Muscle layer of colon (tissue), 2 donors: Measurements from ENCODE around the gene RET.

ENCODE experiments used
- H3K27ac ChIP-seq: one replicate; pipeline ENCODE4 v1.7.0; 2013; ENCODE audit warnings: low read depth, mild to moderate bottlenecking, low read length, moderate library complexity
- H3K27me3 ChIP-seq, 2 donors: one replicate each; pipeline ENCODE4 v1.7.0; 2013; ENCODE audit warnings: low read length in 2 of 2, mild to moderate bottlenecking in 2 of 2; ENCODE audit not compliant: insufficient read depth in 2 of 2, control insufficient read depth in 1 of 2
- H3K36me3 ChIP-seq: one replicate; pipeline ENCODE4 v1.7.0; 2013; ENCODE audit warnings: mild to moderate bottlenecking, low read length; ENCODE audit not compliant: insufficient read depth
- H3K4me1 ChIP-seq: one replicate; pipeline ENCODE4 v1.7.0; 2013; ENCODE audit warnings: mild to moderate bottlenecking, low read length; ENCODE audit not compliant: insufficient read depth
- H3K4me3 ChIP-seq, 2 donors: one replicate each; pipeline ENCODE4 v1.7.0; 2013; ENCODE audit warnings: low read length in 2 of 2, low read depth in 1 of 2, mild to moderate bottlenecking in 1 of 2, moderate library complexity in 1 of 2
- H3K9ac ChIP-seq: one replicate; pipeline ENCODE4 v1.7.0; 2013; ENCODE audit warnings: low read length
- H3K9me3 ChIP-seq: one replicate; pipeline ENCODE4 v1.7.0; 2013; ENCODE audit warnings: mild to moderate bottlenecking, low read length
- donor health status: abdominal sarcoma.
- donor health status: Adenocarcinoma of cecum.

Gene RET

DNA sequence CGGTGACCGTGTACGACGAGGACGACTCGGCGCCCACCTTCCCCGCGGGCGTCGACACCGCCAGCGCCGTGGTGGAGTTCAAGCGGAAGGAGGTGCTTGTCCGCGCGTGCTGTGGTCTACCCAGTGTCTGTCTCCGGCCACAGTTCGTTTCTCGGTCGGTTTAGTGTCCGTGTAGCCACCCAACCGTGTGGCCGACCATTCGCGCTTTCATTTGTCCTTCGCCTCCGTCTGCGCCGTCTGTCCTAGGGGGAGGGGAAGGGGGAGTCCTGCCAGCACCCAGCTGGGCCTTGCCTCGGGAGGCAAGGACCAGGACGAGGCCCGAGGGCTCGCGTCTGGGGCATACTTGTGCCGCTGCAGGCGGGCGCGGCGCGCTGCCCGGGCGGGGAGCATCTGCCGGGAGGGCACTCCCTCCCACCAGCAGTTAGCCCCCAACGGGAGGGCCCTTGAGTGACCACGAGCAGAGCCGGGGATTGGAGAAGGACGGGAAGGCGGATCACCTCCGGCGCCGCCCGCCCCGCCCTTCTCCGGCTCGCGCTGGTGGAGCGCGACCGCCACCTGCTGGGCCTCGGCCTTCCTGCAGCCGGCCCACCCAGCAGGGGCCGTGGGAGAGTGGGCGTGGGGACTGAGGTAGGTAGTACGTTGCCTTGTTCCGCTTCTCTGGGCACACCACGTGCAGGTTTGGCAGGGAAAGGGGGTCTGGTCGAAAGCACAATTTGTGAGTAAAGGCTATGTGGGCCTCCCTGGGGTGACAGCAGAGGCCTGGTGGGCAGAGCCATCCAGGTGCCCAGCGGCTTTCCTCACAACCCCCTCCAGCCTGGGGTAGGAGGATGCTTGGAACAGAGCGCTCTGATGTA is 28.5 kb downstream of the RET start:
- peak overlapping the region; percentile 10 for H3K27ac ChIP-seq
- no peaks in the 10 kb centered on the region for H3K36me3 ChIP-seq
- H3K4me3 ChIP-seq: peak overlapping the region; percentile 17 to 74
- peaks cover 3% of the 10 kb centered on the region for H3K4me1 ChIP-seq
- no peaks in the 10 kb centered on the region for H3K9me3 ChIP-seq
- no peak overlapping the region for H3K9ac ChIP-seq
- peaks cover 0 to 9% of the 10 kb centered on the region in 2 donors for H3K27me3 ChIP-seq

DNA sequence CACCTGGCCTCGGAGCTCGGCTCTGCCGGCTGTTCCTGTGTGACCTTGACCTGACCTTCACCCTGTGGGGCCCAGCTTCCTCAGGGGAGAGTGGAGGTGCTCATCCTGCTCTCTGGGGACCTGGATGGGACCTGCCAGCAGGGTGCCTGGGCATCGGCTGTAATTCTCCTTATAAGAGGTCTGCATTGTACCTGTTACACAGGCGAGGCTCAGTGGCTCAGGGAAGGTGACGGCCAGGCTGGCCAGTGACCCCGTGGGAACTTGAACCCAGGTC is 29.0 kb downstream of the RET start:
- Histone ChIP-seq H3K27ac (no peak overlapping the region), H3K36me3 (no peaks in the 10 kb centered on the region), H3K27me3 (peaks cover 0 to 9% of the 10 kb centered on the region in 2 donors), H3K4me3 (no peak overlapping the region), H3K9ac (no peak overlapping the region), H3K4me1 (peaks cover 3% of the 10 kb centered on the region), H3K9me3 (no peaks in the 10 kb centered on the region)

DNA sequence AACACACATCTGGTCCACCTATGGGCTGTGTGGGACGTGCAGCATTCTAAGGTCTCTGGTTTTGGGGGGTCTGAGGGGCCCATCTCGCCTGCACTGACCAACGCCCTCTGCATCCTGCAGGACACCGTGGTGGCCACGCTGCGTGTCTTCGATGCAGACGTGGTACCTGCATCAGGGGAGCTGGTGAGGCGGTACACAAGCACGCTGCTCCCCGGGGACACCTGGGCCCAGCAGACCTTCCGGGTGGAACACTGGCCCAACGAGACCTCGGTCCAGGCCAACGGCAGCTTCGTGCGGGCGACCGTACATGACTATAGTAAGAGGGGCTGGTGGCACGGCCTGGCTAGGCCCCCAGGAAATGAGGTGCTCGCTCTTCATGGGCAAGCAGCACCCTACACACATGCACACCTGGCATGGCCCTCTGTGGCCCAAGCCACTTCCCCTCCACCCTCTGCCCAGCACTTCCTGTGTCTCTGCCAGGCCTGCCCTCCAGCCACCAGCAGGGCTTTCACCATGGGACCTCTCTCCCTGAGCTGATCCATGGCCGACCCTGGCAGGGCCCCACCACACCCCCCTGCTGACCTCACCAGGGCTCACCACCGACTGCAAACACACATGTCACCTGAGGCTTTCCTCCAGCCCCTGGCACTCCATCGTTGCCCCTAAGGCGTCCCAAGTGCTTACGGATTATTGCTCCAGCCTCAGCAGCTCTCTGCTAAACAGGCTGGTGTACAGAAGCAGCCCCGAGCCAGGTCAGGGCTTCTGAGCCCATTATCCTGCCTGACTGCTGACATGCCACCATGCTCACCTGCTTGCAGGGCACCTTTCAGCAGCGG is 29.6 kb downstream of the RET start:
- no peak overlapping the region for H3K9ac ChIP-seq
- no peak overlapping the region for H3K4me3 ChIP-seq
- peaks cover 0 to 9% of the 10 kb centered on the region in 2 donors for H3K27me3 ChIP-seq
- H3K27ac ChIP-seq: no peak overlapping the region
- H3K9me3 ChIP-seq: no peaks in the 10 kb centered on the region
- H3K4me1 ChIP-seq: peaks cover 3% of the 10 kb centered on the region
- H3K36me3 ChIP-seq: no peaks in the 10 kb centered on the region

DNA sequence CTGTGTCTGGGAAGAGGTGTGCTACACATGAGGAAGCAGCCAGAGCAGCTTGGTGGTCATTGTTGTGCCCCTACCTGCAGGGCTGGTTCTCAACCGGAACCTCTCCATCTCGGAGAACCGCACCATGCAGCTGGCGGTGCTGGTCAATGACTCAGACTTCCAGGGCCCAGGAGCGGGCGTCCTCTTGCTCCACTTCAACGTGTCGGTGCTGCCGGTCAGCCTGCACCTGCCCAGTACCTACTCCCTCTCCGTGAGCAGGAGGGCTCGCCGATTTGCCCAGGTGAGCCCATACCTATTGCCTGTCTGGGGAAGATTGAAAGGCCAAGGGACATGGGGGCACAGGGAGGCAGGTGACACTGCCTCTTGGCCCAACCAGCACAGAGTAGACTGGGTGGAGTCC is 32.1 kb downstream of the RET start:
- H3K27me3 ChIP-seq: no peaks in the 10 kb centered on the region
- H3K9ac ChIP-seq: no peak overlapping the region
- H3K27ac ChIP-seq: no peak overlapping the region
- no peaks in the 10 kb centered on the region for H3K36me3 ChIP-seq
- H3K4me1 ChIP-seq: peaks cover 3% of the 10 kb centered on the region
- no peak overlapping the region for H3K4me3 ChIP-seq
- H3K9me3 ChIP-seq: no peaks in the 10 kb centered on the region

DNA sequence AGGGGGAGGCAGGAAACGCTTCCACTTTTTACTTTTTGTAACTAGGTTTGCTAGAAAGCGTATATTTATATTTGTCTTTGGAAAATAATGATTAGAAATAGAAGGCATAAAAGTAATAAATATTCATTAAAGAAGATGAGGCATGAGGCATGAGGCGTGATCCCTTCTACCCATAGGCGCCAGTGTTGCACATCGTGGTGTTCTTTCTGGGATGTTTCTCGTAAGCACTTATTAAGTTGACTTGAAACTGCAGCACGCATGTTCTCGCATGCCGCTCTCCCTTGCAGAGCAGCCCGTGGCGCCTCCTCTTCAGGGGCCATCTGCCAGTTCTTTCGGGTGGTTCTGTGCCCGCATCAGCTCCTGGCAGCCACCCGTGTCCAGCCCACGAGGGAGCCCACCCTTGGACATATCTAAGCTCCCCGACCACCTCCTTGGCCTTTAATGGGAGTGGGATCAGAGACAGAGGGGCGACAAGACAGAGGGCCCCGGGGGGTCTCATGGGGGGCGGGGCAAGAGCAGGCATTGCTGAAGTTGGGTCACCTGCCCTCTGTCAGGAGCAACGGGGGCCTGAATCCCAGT is 32.9 kb downstream of the RET start:
- Histone ChIP-seq H3K4me3 (no peak overlapping the region), H3K9me3 (no peaks in the 10 kb centered on the region), H3K9ac (no peak overlapping the region), H3K36me3 (no peaks in the 10 kb centered on the region), H3K4me1 (peaks cover 3% of the 10 kb centered on the region), H3K27me3 (no peaks in the 10 kb centered on the region), H3K27ac (no peak overlapping the region)

DNA sequence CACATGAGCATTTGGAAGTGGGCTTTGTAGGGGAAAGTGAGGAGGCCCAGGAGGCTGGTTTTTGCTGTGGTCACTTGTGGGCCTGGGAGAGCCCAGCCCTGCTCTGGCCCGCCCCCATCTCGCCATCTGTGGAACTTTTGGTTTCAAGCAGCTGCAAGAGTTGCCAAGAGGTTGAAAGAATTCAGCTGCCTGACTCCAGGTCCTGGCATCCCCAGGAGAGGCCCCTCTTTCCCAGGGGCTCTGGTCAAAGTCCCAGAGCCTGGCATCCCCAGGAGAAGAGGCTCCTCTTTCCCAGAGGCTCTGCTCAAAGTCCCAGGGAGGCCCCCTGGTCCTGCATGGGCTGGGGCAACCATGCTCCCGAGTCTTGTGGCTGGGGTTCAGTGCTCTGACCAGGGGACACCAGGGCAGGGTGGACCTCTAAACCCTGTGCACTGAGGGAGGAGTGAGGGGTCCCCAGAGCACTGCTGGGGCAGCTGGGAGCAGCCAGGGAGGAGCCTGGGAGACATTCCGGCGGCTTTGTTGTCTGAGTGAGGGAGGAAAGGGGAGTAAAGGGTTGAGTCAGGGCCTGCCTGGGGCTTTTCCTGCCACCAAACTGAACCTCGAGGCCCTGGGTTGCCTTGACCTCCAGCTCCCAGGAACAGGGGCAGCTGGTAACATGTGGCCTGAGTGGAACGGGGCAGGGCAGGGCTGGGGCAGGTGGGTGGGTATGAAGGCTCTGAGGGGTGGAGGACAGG is 33.6 kb downstream of the RET start:
- H3K27me3 ChIP-seq: no peaks in the 10 kb centered on the region
- no peaks in the 10 kb centered on the region for H3K9me3 ChIP-seq
- H3K4me3 ChIP-seq: no peak overlapping the region
- no peaks in the 10 kb centered on the region for H3K36me3 ChIP-seq
- H3K27ac ChIP-seq: no peak overlapping the region
- H3K9ac ChIP-seq: no peak overlapping the region
- peaks cover 3% of the 10 kb centered on the region for H3K4me1 ChIP-seq

DNA sequence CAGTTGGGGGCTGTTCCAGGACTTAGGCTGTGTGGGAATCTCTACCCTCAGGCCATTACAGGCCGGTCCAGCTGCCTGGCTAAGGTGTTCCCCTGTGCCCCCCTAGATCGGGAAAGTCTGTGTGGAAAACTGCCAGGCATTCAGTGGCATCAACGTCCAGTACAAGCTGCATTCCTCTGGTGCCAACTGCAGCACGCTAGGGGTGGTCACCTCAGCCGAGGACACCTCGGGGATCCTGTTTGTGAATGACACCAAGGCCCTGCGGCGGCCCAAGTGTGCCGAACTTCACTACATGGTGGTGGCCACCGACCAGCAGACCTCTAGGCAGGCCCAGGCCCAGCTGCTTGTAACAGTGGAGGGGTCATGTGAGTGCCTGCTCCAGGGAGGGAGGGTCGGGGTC is 34.2 kb downstream of the RET start:
- Histone ChIP-seq H3K27me3 (no peaks in the 10 kb centered on the region), H3K36me3 (no peaks in the 10 kb centered on the region), H3K4me3 (no peak overlapping the region), H3K9ac (no peak overlapping the region), H3K27ac (no peak overlapping the region), H3K9me3 (no peaks in the 10 kb centered on the region), H3K4me1 (no peaks in the 10 kb centered on the region)

DNA sequence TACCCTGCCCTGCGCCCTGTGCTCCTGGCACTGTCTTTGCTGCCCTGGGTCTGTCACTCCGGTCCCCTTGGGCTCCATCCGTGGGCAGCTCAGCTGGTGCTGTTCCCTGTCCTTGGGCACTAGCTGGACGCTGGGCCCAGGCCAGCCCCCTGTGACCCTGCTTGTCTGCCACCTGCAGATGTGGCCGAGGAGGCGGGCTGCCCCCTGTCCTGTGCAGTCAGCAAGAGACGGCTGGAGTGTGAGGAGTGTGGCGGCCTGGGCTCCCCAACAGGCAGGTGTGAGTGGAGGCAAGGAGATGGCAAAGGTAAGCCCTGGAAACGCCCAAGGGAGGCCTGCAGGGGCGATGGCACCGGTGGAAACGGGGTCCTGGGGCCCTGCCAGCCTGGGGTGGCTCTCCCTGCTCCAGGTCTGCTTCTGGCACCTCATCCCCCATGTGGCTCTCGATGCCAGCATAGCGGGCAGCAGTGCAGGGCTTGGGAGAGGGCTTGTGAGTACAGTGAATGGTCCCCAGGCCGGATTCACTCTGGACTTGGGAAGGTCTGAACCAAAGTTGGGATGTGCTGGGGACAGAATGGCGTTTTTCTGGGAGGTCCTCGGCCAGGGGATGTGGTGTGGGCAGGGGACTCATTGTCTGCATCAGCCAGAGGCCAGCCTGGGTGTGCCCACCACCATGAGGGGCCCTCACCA is 35.2 kb downstream of the RET start:
- H3K9ac ChIP-seq: no peak overlapping the region
- no peaks in the 10 kb centered on the region for H3K36me3 ChIP-seq
- H3K4me3 ChIP-seq: no peak overlapping the region
- H3K27ac ChIP-seq: no peak overlapping the region
- H3K4me1 ChIP-seq: no peaks in the 10 kb centered on the region
- no peaks in the 10 kb centered on the region for H3K27me3 ChIP-seq
- H3K9me3 ChIP-seq: no peaks in the 10 kb centered on the region

DNA sequence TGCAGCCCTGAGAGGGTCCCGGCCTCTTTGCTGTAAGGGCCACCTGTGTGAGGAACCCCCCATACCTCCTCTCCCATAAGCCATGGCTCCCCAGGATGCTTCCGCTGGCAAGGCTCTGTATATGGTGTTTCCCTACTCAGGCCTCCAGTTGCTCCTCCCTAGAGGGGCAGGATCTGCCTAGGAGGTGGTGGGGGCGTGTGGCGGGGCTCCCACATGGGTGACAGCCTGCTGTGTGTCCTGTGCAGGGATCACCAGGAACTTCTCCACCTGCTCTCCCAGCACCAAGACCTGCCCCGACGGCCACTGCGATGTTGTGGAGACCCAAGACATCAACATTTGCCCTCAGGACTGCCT is 35.7 kb downstream of the RET start:
- Histone ChIP-seq H3K4me3 (no peak overlapping the region), H3K4me1 (no peaks in the 10 kb centered on the region), H3K36me3 (no peaks in the 10 kb centered on the region), H3K27ac (no peak overlapping the region), H3K27me3 (no peaks in the 10 kb centered on the region), H3K9ac (no peak overlapping the region), H3K9me3 (no peaks in the 10 kb centered on the region)

DNA sequence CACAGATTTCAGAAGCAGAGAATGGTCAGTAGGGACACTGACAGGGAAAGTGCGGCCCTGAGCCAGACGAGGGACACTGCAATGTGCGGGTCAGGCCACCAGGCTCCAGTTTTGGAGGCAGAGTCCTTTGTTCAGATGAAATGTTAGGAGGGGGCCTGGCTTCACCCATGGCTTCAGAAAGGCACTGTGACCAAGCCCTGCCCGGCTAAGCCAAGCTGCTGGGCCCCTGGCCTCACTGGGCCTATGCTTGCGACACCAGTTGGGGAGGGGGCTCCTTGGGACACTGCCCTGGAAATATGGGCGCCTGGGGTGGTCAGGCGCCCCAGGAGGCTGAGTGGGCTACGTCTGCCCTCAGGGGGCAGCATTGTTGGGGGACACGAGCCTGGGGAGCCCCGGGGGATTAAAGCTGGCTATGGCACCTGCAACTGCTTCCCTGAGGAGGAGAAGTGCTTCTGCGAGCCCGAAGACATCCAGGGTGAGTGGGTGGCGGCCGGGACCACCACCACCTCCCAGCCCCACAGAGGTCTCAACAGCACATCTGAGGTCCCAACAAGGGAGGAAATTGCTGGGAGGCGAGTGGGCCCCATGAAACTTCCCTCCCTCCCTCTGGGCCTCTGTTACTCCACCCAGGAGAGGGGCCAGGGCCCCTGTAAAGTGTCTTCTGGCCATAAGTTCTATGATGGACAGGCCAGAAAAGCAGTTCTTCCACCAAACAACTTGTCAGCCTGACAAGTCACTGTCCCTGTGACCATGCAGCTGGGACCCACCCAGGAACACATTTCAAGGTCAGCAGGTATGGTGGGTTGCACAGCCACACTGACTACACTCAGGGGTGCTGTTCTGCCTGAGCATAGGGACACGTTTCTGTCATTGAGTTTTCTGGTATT is 36.6 kb downstream of the RET start:
- H3K4me1 ChIP-seq: no peaks in the 10 kb centered on the region
- H3K27ac ChIP-seq: no peak overlapping the region
- H3K9ac ChIP-seq: no peak overlapping the region
- no peaks in the 10 kb centered on the region for H3K36me3 ChIP-seq
- H3K9me3 ChIP-seq: no peaks in the 10 kb centered on the region
- H3K4me3 ChIP-seq: no peak overlapping the region
- H3K27me3 ChIP-seq: no peaks in the 10 kb centered on the region
